ENCODE data around the gene ANXA11.

GRCh38 chr10:80205477-80206276 lies at the start of gene ANXA11:
- TF ChIP-seq CTCF (conservative IDR thresholded peaks at IDR 0.05 in 1 of 2, IDR thresholded peaks at IDR 0.05 in 1 of 2; ENCODE audit: extremely low read depth in 1 of 2, insufficient read depth in 1 of 2, low read depth in 1 of 2, low read length in 2 of 2): no peak
- TF ChIP-seq EZH2 (IDR thresholded peaks at IDR 0.05; ENCODE audit: borderline replicate concordance, low read length): no peak

All from mammary epithelial cell (primary cell).